ENCODE results near the gene PROC.

The PROC gene

GRCh38 chr2:127423880-127424279, 5.7 kb downstream of the PROC start:
- H3K36me3 Mint-ChIP-seq (ENCODE audit: low read depth): no peaks in the 10 kb centered on the region
- intact Hi-C loops (cut with micrococcal nuclease): loop anchor here (1.0 kb wide), 1 partner anchor 37 kb away; the partner anchor contains the start of gene MAP3K2
- H3K9me3 Mint-ChIP-seq: no peaks in the 10 kb centered on the region
- H3K4me1 Mint-ChIP-seq (ENCODE audit: low read depth): peaks cover 32% of the 10 kb centered on the region
- H3K27me3 Mint-ChIP-seq: peaks cover 38% of the 10 kb centered on the region
- H3K27ac Mint-ChIP-seq: peak overlapping the region; percentile 45
- peak overlapping the region; percentile 77 for H3K4me3 Mint-ChIP-seq

GRCh38 chr2:127424598-127425520, 6.6 kb downstream of the PROC start:
- intact Hi-C loops (cut with micrococcal nuclease): no loop called here
- Mint-ChIP-seq H3K4me1 (ENCODE audit: low read depth) (peaks cover 32% of the 10 kb centered on the region), H3K27me3 (peaks cover 38% of the 10 kb centered on the region), H3K36me3 (ENCODE audit: low read depth) (no peaks in the 10 kb centered on the region), H3K4me3 (no peak overlapping the region), H3K27ac (no peak overlapping the region), H3K9me3 (no peaks in the 10 kb centered on the region)

GRCh38 chr2:127425540-127426490, 7.6 kb downstream of the PROC start:
- intact Hi-C loops (cut with micrococcal nuclease): no loop called here
- Mint-ChIP-seq H3K4me3 (no peak overlapping the region), H3K27me3 (peaks cover 32% of the 10 kb centered on the region)

GRCh38 chr2:127426501-127427354, 8.5 kb downstream of the PROC start:
- H3K36me3 Mint-ChIP-seq (ENCODE audit: low read depth): no peaks in the 10 kb centered on the region
- intact Hi-C loops (cut with micrococcal nuclease): no loop called here
- no peak overlapping the region for H3K4me3 Mint-ChIP-seq
- H3K27me3 Mint-ChIP-seq: peaks cover 24% of the 10 kb centered on the region
- no peaks in the 10 kb centered on the region for H3K9me3 Mint-ChIP-seq
- H3K27ac Mint-ChIP-seq: no peak overlapping the region
- peaks cover 25% of the 10 kb centered on the region for H3K4me1 Mint-ChIP-seq (ENCODE audit: low read depth)

More at GRCh38 chr2:127425540-127426490, 7.6 kb downstream of the PROC start:
- H3K4me1 Mint-ChIP-seq (ENCODE audit: low read depth): peaks cover 32% of the 10 kb centered on the region
- no peak overlapping the region for H3K27ac Mint-ChIP-seq
- no peaks in the 10 kb centered on the region for H3K9me3 Mint-ChIP-seq
- no peaks in the 10 kb centered on the region for H3K36me3 Mint-ChIP-seq (ENCODE audit: low read depth)

- no peaks in the 10 kb centered on the region for H3K9me3 Mint-ChIP-seq
- no peak overlapping the region for H3K27ac Mint-ChIP-seq
- intact Hi-C loops (cut with micrococcal nuclease): no loop called here
These were observed 9.3 kb downstream of the PROC start for GRCh38 chr2:127427376-127428056.

GRCh38 chr2:127428057-127428814, 10.0 kb downstream of the PROC start:
- H3K4me1 Mint-ChIP-seq (ENCODE audit: low read depth): peaks cover 10% of the 10 kb centered on the region
- intact Hi-C loops (cut with micrococcal nuclease): no loop called here
- H3K9me3 Mint-ChIP-seq: no peaks in the 10 kb centered on the region
- H3K27me3 Mint-ChIP-seq: peaks cover 12% of the 10 kb centered on the region
- H3K27ac Mint-ChIP-seq: no peak overlapping the region
- H3K4me3 Mint-ChIP-seq: no peak overlapping the region
- no peaks in the 10 kb centered on the region for H3K36me3 Mint-ChIP-seq (ENCODE audit: low read depth)

More at GRCh38 chr2:127427376-127428056, 9.3 kb downstream of the PROC start:
- Mint-ChIP-seq H3K4me3 (no peak overlapping the region), H3K36me3 (ENCODE audit: low read depth) (no peaks in the 10 kb centered on the region), H3K27me3 (peaks cover 16% of the 10 kb centered on the region), H3K4me1 (ENCODE audit: low read depth) (peaks cover 17% of the 10 kb centered on the region)

GRCh38 chr2:127428815-127429109, 10.5 kb downstream of the PROC start:
- no peak overlapping the region for H3K4me3 Mint-ChIP-seq
- intact Hi-C loops (cut with micrococcal nuclease): no loop called here
- no peaks in the 10 kb centered on the region for H3K9me3 Mint-ChIP-seq
- no peaks in the 10 kb centered on the region for H3K36me3 Mint-ChIP-seq (ENCODE audit: low read depth)
- peaks cover 8% of the 10 kb centered on the region for H3K27me3 Mint-ChIP-seq
- H3K27ac Mint-ChIP-seq: no peak overlapping the region
- peaks cover 5% of the 10 kb centered on the region for H3K4me1 Mint-ChIP-seq (ENCODE audit: low read depth)

- Mint-ChIP-seq H3K27me3 (peaks cover 2% of the 10 kb centered on the region), H3K27ac (no peak overlapping the region), H3K9me3 (no peaks in the 10 kb centered on the region), H3K4me1 (ENCODE audit: low read depth) (no peaks in the 10 kb centered on the region), H3K4me3 (no peak overlapping the region), H3K36me3 (ENCODE audit: low read depth) (no peaks in the 10 kb centered on the region)
- intact Hi-C loops (cut with micrococcal nuclease): no loop called here
These were observed 11.1 kb downstream of the PROC start for GRCh38 chr2:127429291-127429690.

- peaks cover 2% of the 10 kb centered on the region for H3K27me3 Mint-ChIP-seq
- H3K36me3 Mint-ChIP-seq (ENCODE audit: low read depth): no peaks in the 10 kb centered on the region
- no peaks in the 10 kb centered on the region for H3K4me1 Mint-ChIP-seq (ENCODE audit: low read depth)
- H3K9me3 Mint-ChIP-seq: no peaks in the 10 kb centered on the region
- H3K4me3 Mint-ChIP-seq: no peak overlapping the region
- intact Hi-C loops (cut with micrococcal nuclease): no loop called here
- H3K27ac Mint-ChIP-seq: no peak overlapping the region
These were observed 11.7 kb downstream of the PROC start for GRCh38 chr2:127429844-127430425.

- H3K36me3 Mint-ChIP-seq (ENCODE audit: low read depth): no peaks in the 10 kb centered on the region
- intact Hi-C loops (cut with micrococcal nuclease): no loop called here
- no peak overlapping the region for H3K4me3 Mint-ChIP-seq
- H3K4me1 Mint-ChIP-seq (ENCODE audit: low read depth): no peaks in the 10 kb centered on the region
- no peak overlapping the region for H3K27ac Mint-ChIP-seq
- H3K27me3 Mint-ChIP-seq: no peaks in the 10 kb centered on the region
- H3K9me3 Mint-ChIP-seq: no peaks in the 10 kb centered on the region
These were observed 13.3 kb downstream of the PROC start for GRCh38 chr2:127431408-127432023.

GRCh38 chr2:127434515-127434914, 16.3 kb downstream of the PROC start:
- Mint-ChIP-seq H3K9me3 (no peaks in the 10 kb centered on the region), H3K27me3 (no peaks in the 10 kb centered on the region), H3K36me3 (ENCODE audit: low read depth) (no peaks in the 10 kb centered on the region), H3K4me3 (no peak overlapping the region), H3K27ac (no peak overlapping the region), H3K4me1 (ENCODE audit: low read depth) (no peaks in the 10 kb centered on the region)
- intact Hi-C loops (cut with micrococcal nuclease): no loop called here

GRCh38 chr2:127437056-127437455, 18.8 kb downstream of the PROC start:
- H3K36me3 Mint-ChIP-seq (ENCODE audit: low read depth): no peaks in the 10 kb centered on the region
- H3K9me3 Mint-ChIP-seq: peaks cover 10% of the 10 kb centered on the region
- no peaks in the 10 kb centered on the region for H3K27me3 Mint-ChIP-seq
- no peak overlapping the region for H3K4me3 Mint-ChIP-seq
- intact Hi-C loops (cut with micrococcal nuclease): no loop called here
- H3K27ac Mint-ChIP-seq: no peak overlapping the region
- H3K4me1 Mint-ChIP-seq (ENCODE audit: low read depth): no peaks in the 10 kb centered on the region
